ENCODE data around the gene NAE1. TPM values are rescaled to one million over a fixed set of nuclear protein-coding genes. Genes with fewer than 3 reads are reported as not detected.

NAE1 gene
- polyA plus RNA-seq, 1 donor (not counting 4 experiments of a cell fraction or from before 2014, with no cell fraction given): 113 TPM

GRCh38 chr16:66874079-66874775, 43.5 kb upstream of the NAE1 start:
- no peak overlapping the region for H3K4me2 ChIP-seq (ENCODE audit: control insufficient read depth, extremely low read depth, insufficient read depth, low read depth, low read length)
- H3K36me3 ChIP-seq (ENCODE audit: control insufficient read depth in 2 of 2, extremely low read depth in 1 of 2, insufficient read depth in 2 of 2, low read length in 2 of 2): no peaks in the 10 kb centered on the region
- H2AFZ ChIP-seq (ENCODE audit: control insufficient read depth, low read length): no peak overlapping the region
- H4K20me1 ChIP-seq (ENCODE audit: control insufficient read depth, extremely low read depth, insufficient read depth, low read length): no peaks in the 10 kb centered on the region
- H3K9me3 ChIP-seq (ENCODE audit: control insufficient read depth, low read depth, low read length): no peaks in the 10 kb centered on the region
- FAIRE-seq (no peak), DNase-seq (ENCODE audit: low read depth, low spot score) (no peak)
- no peaks in the 10 kb centered on the region for H3K9me1 ChIP-seq (ENCODE audit: control insufficient read depth, extremely low read depth, insufficient read depth, low read length)
- peaks cover 5% of the 10 kb centered on the region for H3K4me1 ChIP-seq (ENCODE audit: control insufficient read depth, extremely low read depth, insufficient read depth, low read length)
- dilution Hi-C loops (cut with MboI; ENCODE audit: extremely low pct_ligation_motif_present, low sequenced_read_pairs): no loop called here
- no peaks in the 10 kb centered on the region for H3K79me2 ChIP-seq (ENCODE audit: control insufficient read depth, insufficient read depth, low read length)
- no peaks in the 10 kb centered on the region for H3K27me3 ChIP-seq (ENCODE audit: control insufficient read depth, extremely low read depth, insufficient read depth, low read length)
- no peak overlapping the region for H3K9ac ChIP-seq (ENCODE audit: control insufficient read depth, extremely low read depth, insufficient read depth, low read length)
- H3K27ac ChIP-seq (ENCODE audit: control insufficient read depth, insufficient read depth, low read length): no peak overlapping the region
- TF ChIP-seq CTCF (optimal IDR thresholded peaks at IDR 0.05 in 1 of 3, IDR thresholded peaks at IDR 0.05 in 1 of 3, conservative IDR thresholded peaks at IDR 0.05 in 1 of 3; ENCODE audit: extremely low read depth in 1 of 3, insufficient read depth in 2 of 3, low read length in 3 of 3): no peak
- no peak overlapping the region for H3K4me3 ChIP-seq (ENCODE audit: control insufficient read depth in 2 of 3, extremely low read depth in 1 of 3, insufficient read depth in 2 of 3, low read depth in 1 of 3, low read length in 3 of 3)

- H3K79me2 ChIP-seq (ENCODE audit: control insufficient read depth, insufficient read depth, low read length): no peaks in the 10 kb centered on the region
- H3K27ac ChIP-seq (ENCODE audit: control insufficient read depth, insufficient read depth, low read length): no peak overlapping the region
- no peak overlapping the region for H3K4me3 ChIP-seq (ENCODE audit: control insufficient read depth in 2 of 3, extremely low read depth in 1 of 3, insufficient read depth in 2 of 3, low read depth in 1 of 3, low read length in 3 of 3)
- H3K4me2 ChIP-seq (ENCODE audit: control insufficient read depth, extremely low read depth, insufficient read depth, low read depth, low read length): no peak overlapping the region
- no peaks in the 10 kb centered on the region for H4K20me1 ChIP-seq (ENCODE audit: control insufficient read depth, extremely low read depth, insufficient read depth, low read length)
- no peak for DNase-seq (ENCODE audit: low read depth, low spot score)
- no peaks in the 10 kb centered on the region for H3K27me3 ChIP-seq (ENCODE audit: control insufficient read depth, extremely low read depth, insufficient read depth, low read length)
- no peaks in the 10 kb centered on the region for H3K9me3 ChIP-seq (ENCODE audit: control insufficient read depth, low read depth, low read length)
- H3K36me3 ChIP-seq (ENCODE audit: control insufficient read depth in 2 of 2, extremely low read depth in 1 of 2, insufficient read depth in 2 of 2, low read length in 2 of 2): no peaks in the 10 kb centered on the region
- H3K9me1 ChIP-seq (ENCODE audit: control insufficient read depth, extremely low read depth, insufficient read depth, low read length): no peaks in the 10 kb centered on the region
- dilution Hi-C loops (cut with MboI; ENCODE audit: extremely low pct_ligation_motif_present, low sequenced_read_pairs): no loop called here
- H3K4me1 ChIP-seq (ENCODE audit: control insufficient read depth, extremely low read depth, insufficient read depth, low read length): peaks cover 5% of the 10 kb centered on the region
- H2AFZ ChIP-seq (ENCODE audit: control insufficient read depth, low read length): no peak overlapping the region
- FAIRE-seq: no peak
- no peak overlapping the region for H3K9ac ChIP-seq (ENCODE audit: control insufficient read depth, extremely low read depth, insufficient read depth, low read length)
- TF ChIP-seq CTCF (optimal IDR thresholded peaks at IDR 0.05 in 1 of 3, IDR thresholded peaks at IDR 0.05 in 1 of 3, conservative IDR thresholded peaks at IDR 0.05 in 1 of 3; ENCODE audit: extremely low read depth in 1 of 3, insufficient read depth in 2 of 3, low read length in 3 of 3) (no peak), EZH2 (IDR thresholded peaks at IDR 0.05; ENCODE audit: low read length) (no peak)
Measured at GRCh38 chr16:66873685-66874055, 42.9 kb upstream of the NAE1 start.

Measured in keratinocyte (primary cell).